Esophagus squamous epithelium (tissue), 4 donors: ENCODE data around the gene FAXC.

ENCODE experiments used
- POLR2A ChIP-seq, 4 donors: fragments of 450-650 bp; IDR thresholded peaks; one replicate each; pipeline ENCODE4 v1.6.1; 2017; ENCODE audit warnings: antibody characterized with exemption in 4 of 4, mild to moderate bottlenecking in 4 of 4, moderate library complexity in 3 of 4
- TF ChIP-seq, protein P1 (sequence below), 6 experiments: fragments of 450-650 bp in 4 of 6; fragments of 200-600 bp in 2 of 6; sonication (generic) in 2 of 6; IDR thresholded peaks; one replicate each; pipeline ENCODE4 v1.5.1; 2016 to 2019; ENCODE audit warnings: antibody characterized with exemption in 6 of 6, mild to moderate bottlenecking in 4 of 6, moderate library complexity in 4 of 6

DNA sequence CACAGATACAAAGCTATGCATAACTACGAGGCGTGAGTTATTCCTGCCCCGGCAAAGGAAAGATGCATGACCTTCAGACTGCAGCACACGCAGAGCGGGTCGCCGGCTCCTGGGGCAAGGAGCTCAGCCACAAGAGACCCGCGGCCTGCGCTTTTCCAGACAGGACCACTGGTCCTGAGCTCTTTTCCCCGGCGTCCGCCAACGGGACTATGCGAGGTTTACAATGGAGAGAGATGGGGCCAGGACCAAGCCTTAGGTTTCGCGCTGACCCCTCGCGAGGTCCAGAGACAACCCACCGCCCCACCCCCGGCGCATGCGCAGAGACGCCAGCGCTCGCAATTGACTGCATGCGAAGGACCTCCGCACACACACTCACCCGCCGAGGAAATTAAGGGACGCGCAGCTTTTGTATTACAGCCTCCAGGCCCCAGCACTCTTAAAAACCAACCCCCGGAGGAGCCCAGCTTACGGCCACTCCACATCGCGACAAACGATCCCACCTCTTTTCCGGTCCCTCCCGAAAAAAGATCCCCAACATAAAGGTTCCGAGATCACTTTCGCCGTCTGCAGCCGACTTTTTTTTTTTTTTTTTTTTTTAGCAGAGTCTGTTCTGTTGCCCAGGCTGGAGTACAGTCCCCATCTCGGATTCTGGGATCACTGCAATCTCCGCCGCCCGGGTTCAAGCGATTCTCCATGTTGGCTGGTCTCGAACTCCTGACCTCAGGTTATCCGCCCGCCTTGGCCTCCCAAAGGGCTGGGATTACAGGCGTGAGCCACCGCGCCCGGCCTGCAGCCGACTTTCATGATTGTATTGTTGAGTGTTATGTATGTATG lies 44.4 kb upstream of the FAXC start, which contains the start of gene COQ3:
- TF ChIP-seq, protein P1, sequence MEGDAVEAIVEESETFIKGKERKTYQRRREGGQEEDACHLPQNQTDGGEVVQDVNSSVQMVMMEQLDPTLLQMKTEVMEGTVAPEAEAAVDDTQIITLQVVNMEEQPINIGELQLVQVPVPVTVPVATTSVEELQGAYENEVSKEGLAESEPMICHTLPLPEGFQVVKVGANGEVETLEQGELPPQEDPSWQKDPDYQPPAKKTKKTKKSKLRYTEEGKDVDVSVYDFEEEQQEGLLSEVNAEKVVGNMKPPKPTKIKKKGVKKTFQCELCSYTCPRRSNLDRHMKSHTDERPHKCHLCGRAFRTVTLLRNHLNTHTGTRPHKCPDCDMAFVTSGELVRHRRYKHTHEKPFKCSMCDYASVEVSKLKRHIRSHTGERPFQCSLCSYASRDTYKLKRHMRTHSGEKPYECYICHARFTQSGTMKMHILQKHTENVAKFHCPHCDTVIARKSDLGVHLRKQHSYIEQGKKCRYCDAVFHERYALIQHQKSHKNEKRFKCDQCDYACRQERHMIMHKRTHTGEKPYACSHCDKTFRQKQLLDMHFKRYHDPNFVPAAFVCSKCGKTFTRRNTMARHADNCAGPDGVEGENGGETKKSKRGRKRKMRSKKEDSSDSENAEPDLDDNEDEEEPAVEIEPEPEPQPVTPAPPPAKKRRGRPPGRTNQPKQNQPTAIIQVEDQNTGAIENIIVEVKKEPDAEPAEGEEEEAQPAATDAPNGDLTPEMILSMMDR (IDR thresholded peaks at IDR 0.05): no peak
- TF ChIP-seq POLR2A (IDR thresholded peaks at IDR 0.05): no peak
